ENCODE measurements around the gene PCID2. TPM values are rescaled to one million over a fixed set of nuclear protein-coding genes. Genes with fewer than 3 reads are reported as not detected.

The PCID2 gene
- total and polyA plus RNA-seq, 2 of the 13 experiments (the other 11 are each of a cell fraction or from before 2014, with no cell fraction given): 65.0 to 111 TPM

GRCh38 chr13:113209759-113210421 lies 1.4 kb upstream of the PCID2 start (continued):
- TF ChIP-seq ZNF414 (CRISPR knock-in tag; IDR thresholded peaks at IDR 0.05): no peak
- TF ChIP-seq SP2 (CRISPR knock-in tag; IDR thresholded peaks at IDR 0.05): 0 out of 2 replicates have a peak, but pooled peaks have one; percentile 33
- peak; percentile 73 for TF ChIP-seq ZNF441 (CRISPR knock-in tag; IDR thresholded peaks at IDR 0.05; ENCODE audit: borderline replicate concordance)
- TF ChIP-seq ZNF784 (CRISPR knock-in tag; IDR thresholded peaks at IDR 0.05; ENCODE audit: borderline replicate concordance): peak; percentile 85; the same call in 1 of the 2 replicates
- peak; percentile 80; the same call in 1 of the 2 replicates for TF ChIP-seq ZNF546 (CRISPR knock-in tag; conservative IDR thresholded peaks at IDR 0.05)
- peak; percentile 53; the same call in 1 of the 2 replicates for TF ChIP-seq ZBTB25 (CRISPR knock-in tag; IDR thresholded peaks at IDR 0.05)
- peak; percentile 88 for TF ChIP-seq ZNF891 (CRISPR knock-in tag; IDR thresholded peaks at IDR 0.05)
- no peak for TF ChIP-seq ZUFSP (CRISPR knock-in tag; IDR thresholded peaks at IDR 0.05; ENCODE audit: borderline replicate concordance)
- TF ChIP-seq ZNF644 (CRISPR knock-in tag; IDR thresholded peaks at IDR 0.05; ENCODE audit: low read depth): no peak
- TF ChIP-seq EZH2 (conservative IDR thresholded peaks at IDR 0.05; ENCODE audit: low read depth, low read length): no peak
- TF ChIP-seq ZHX2 (IDR thresholded peaks at IDR 0.05; ENCODE audit: low read depth): no peak
- TF ChIP-seq ZHX2 (CRISPR knock-in tag; IDR thresholded peaks at IDR 0.05; ENCODE audit: borderline replicate concordance): 0 out of 2 replicates have a peak, but pooled peaks have one; percentile 54
- TF ChIP-seq ARNT (IDR thresholded peaks at IDR 0.05): no peak
- TF ChIP-seq ZNF574 (CRISPR knock-in tag; IDR thresholded peaks at IDR 0.05): peak; percentile 81
- no peak for TF ChIP-seq ZNF317 (CRISPR knock-in tag; IDR thresholded peaks at IDR 0.05)
- no peak for TF ChIP-seq ZNF431 (CRISPR knock-in tag; IDR thresholded peaks at IDR 0.05; ENCODE audit: borderline replicate concordance, low read depth)

Data from HepG2 (cell line).